Neutrophil (primary cell): ENCODE measurements around the gene CCDC171.
"Not testable (repeated sequence)": the region's sequence is repeated elsewhere in the genome, so short reads cannot be mapped to it uniquely, and the experiment has no call there.

Experiments
- H3K27ac ChIP-seq: fragments of 200-600 bp; sonication (generic); 2 replicates; pipeline ENCODE4 v1.5.1; 2016; ENCODE audit warnings: mild to moderate bottlenecking, moderate library complexity
- H3K27me3 ChIP-seq: fragments of 200-600 bp; sonication (generic); 2 replicates; pipeline ENCODE4 v1.6.0; 2016; ENCODE audit warnings: mild to moderate bottlenecking
- H3K36me3 ChIP-seq: fragments of 200-600 bp; sonication (generic); 2 replicates; pipeline ENCODE4 v1.5.1; 2017
- H3K4me1 ChIP-seq, 2 experiments: fragments of 200-600 bp in 1 of 2; sonication (generic) in 1 of 2; 1 replicate in 1 of 2; 2 replicates in 1 of 2; pipeline versions ENCODE4 v1.5.1 to v1.6.1; 2013 to 2016; ENCODE audit warnings: low read depth in 1 of 2, low read length in 1 of 2, mild to moderate bottlenecking in 1 of 2, moderate library complexity in 1 of 2; ENCODE audit not compliant: control insufficient read depth in 1 of 2, insufficient read depth in 1 of 2
- H3K4me3 ChIP-seq, 2 experiments: fragments of 200-600 bp in 1 of 2; sonication (generic) in 1 of 2; 1 replicate in 1 of 2; 2 replicates in 1 of 2; pipeline ENCODE4 v1.5.1; 2013 to 2016; ENCODE audit warnings: low read depth in 1 of 2, low read length in 1 of 2, mild to moderate bottlenecking in 1 of 2, moderate library complexity in 1 of 2
- H3K9me3 ChIP-seq: fragments of 200-600 bp; sonication (generic); 2 replicates; pipeline ENCODE4 v1.5.1; 2016
- CTCF ChIP-seq: fragments of 200-600 bp; sonication (generic); IDR thresholded peaks from 2 replicates; pipeline ENCODE4 v1.5.1; 2016; ENCODE audit warnings: antibody characterized with exemption

The CCDC171 gene

GRCh38 chr9:15524845-15525455 is 27.9 kb upstream of the CCDC171 start:
- no peak for TF ChIP-seq CTCF
- Histone ChIP-seq H3K27me3 (no peaks in the 10 kb centered on the region), H3K4me1 (no peaks in the 10 kb centered on the region), H3K9me3 (no peaks in the 10 kb centered on the region), H3K27ac (no peak overlapping the region), H3K36me3 (no peaks in the 10 kb centered on the region), H3K4me3 (no peak overlapping the region)

- Histone ChIP-seq H3K27ac (no peak overlapping the region), H3K9me3 (no peaks in the 10 kb centered on the region), H3K36me3 (no peaks in the 10 kb centered on the region), H3K4me1 (no peaks in the 10 kb centered on the region), H3K27me3 (no peaks in the 10 kb centered on the region), H3K4me3 (no peak overlapping the region)
- TF ChIP-seq CTCF, result no peak
Observed at GRCh38 chr9:15525958-15526357, 26.9 kb upstream of the CCDC171 start.

- not testable (repeated sequence) for H3K9me3 ChIP-seq, H3K27ac ChIP-seq, H3K36me3 ChIP-seq, H3K4me3 ChIP-seq, H3K4me1 ChIP-seq, H3K27me3 ChIP-seq
Observed at GRCh38 chr9:15527035-15527434, 25.8 kb upstream of the CCDC171 start.

DNA sequence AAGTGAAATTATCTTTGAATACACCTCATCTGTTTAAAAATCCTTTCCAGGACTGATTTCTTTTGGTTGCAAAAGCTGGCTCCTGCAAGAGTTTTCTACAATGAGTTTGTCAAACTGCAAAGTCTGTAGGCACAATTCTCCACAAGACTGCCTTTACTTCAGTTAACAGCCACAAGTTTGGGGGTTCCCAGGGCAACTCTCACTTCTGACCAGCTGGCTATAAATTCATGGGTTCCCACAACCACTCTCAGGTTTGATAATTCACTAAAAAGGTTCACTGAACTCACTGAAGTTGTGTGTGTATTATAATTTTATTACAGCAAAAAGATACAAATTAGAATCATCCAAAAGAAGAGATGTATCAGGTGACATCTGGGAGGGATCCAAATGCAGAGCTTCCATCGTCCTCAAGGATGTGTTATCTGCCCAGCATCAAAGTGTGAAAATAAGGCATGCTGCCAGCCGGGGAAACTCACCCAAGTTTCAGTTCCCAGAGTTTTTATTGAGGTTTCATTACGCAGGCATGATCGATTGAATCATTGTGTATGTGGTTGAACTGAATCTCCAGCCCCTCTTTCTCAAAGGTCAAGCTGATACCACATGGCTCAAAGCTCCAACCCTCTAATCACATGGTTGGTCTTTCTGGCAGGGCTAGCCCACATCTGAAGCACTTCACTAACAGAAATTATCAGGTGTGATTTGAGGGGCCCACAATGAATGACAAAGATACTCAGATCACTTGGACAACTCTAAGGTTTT is 23.1 kb upstream of the CCDC171 start:
- Histone ChIP-seq H3K36me3 (no peaks in the 10 kb centered on the region), H3K27me3 (no peaks in the 10 kb centered on the region), H3K9me3 (no peaks in the 10 kb centered on the region), H3K4me1 (no peaks in the 10 kb centered on the region), H3K27ac (no peak overlapping the region), H3K4me3 (no peak overlapping the region)
- no peak for TF ChIP-seq CTCF

DNA sequence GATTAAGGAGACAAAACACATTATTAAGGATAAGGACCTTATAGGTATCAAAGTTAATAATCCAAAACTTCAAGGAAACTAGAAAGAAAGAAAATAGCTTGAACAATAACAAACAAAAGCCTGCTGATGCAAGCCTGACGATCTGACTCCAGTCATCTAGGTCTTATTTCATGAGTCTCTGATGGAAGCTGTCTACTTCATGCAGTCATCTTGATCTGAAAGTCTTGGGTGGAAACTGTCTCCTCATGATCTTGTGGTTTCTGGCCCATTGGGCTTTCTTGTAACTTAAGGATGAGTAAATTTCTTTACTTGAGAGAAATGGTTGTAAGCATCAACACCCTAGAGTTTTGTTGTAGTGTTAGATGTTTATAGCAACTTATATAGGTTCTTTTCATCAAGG is 21.5 kb upstream of the CCDC171 start:
- Histone ChIP-seq H3K27ac (no peak overlapping the region), H3K4me3 (no peak overlapping the region), H3K36me3 (no peaks in the 10 kb centered on the region), H3K27me3 (no peaks in the 10 kb centered on the region), H3K4me1 (no peaks in the 10 kb centered on the region), H3K9me3 (no peaks in the 10 kb centered on the region)
- TF ChIP-seq CTCF, result no peak

- Histone ChIP-seq H3K36me3 (no peaks in the 10 kb centered on the region), H3K27me3 (no peaks in the 10 kb centered on the region), H3K27ac (no peak overlapping the region), H3K9me3 (no peaks in the 10 kb centered on the region), H3K4me1 (peaks cover 17 to 19% of the 10 kb centered on the region in 2 experiments), H3K4me3 (no peak overlapping the region)
- TF ChIP-seq CTCF, result no peak
Observed at GRCh38 chr9:15541872-15542271, 11.0 kb upstream of the CCDC171 start.
